Kidney (tissue), 14 donors: Measurements from ENCODE around the gene CCDC197. TPM values are rescaled to one million over a fixed set of nuclear protein-coding genes. Genes with fewer than 3 reads are reported as not detected.

Experiments
- DNase-seq, 5 donors: peaks; one replicate each; pipeline ENCODE4 v3.0.0-alpha.2; 2013 to 2020
- FAIRE-seq: peaks from 2 replicates; lab custom pipeline; 2012; peaks lifted over from hg19 to GRCh38; lab: Jason Lieb, UNC
- H3K27ac ChIP-seq, 2 donors: one replicate each; pipeline ENCODE4 v1.7.0; 2013; ENCODE audit warnings: low read depth in 2 of 2, low read length in 2 of 2, inconsistent platforms in 1 of 2
- H3K27me3 ChIP-seq: one replicate; pipeline ENCODE4 v1.7.1; 2013; ENCODE audit warnings: low read length, inconsistent platforms; ENCODE audit not compliant: control insufficient read depth, insufficient read depth
- H3K36me3 ChIP-seq, 3 donors: one replicate each; pipeline versions ENCODE4 v1.7.0 to v1.7.1; 2013; ENCODE audit warnings: low read length in 3 of 3, control low read depth in 1 of 3, inconsistent platforms in 1 of 3; ENCODE audit not compliant: insufficient read depth in 3 of 3, control insufficient read depth in 2 of 3
- H3K4me1 ChIP-seq, 3 donors: one replicate each; pipeline versions ENCODE4 v1.7.0 to v1.7.1; 2013; ENCODE audit warnings: low read length in 3 of 3, inconsistent platforms in 1 of 3, low read depth in 1 of 3; ENCODE audit not compliant: control insufficient read depth in 2 of 3, insufficient read depth in 2 of 3
- H3K4me3 ChIP-seq, 3 donors: one replicate each; pipeline versions ENCODE4 v1.7.0 to v1.8.1; 2013; ENCODE audit warnings: low read length in 3 of 3, control low read depth in 1 of 3, inconsistent platforms in 1 of 3
- H3K9ac ChIP-seq, 3 donors: one replicate each; pipeline versions ENCODE4 v1.7.0 to v1.7.1; 2013; ENCODE audit warnings: low read length in 3 of 3, control low read depth in 1 of 3, inconsistent platforms in 1 of 3
- H3K9me3 ChIP-seq, 3 donors: one replicate each; pipeline versions ENCODE4 v1.7.0 to v1.7.1; 2013; ENCODE audit warnings: low read length in 3 of 3, control low read depth in 1 of 3, inconsistent platforms in 1 of 3; ENCODE audit not compliant: control insufficient read depth in 2 of 3, insufficient read depth in 1 of 3
- intact Hi-C: fragments of 100-400 bp; cut with DNase I; formaldehyde crosslinking; loops from one replicate; pipeline ENCODE4 v1.11.1; 2022
- polyA plus RNA-seq: library from polyadenylated mRNA; stranded (reverse); fragments of 350-450 nt; fragmentation: Illumina TruSeq; extraction: RNeasy Lipid Tissue Mini Kit (QIAGEN cat#74804); gene quantifications from one replicate; pipeline ENCODE4 v1.2.3, GENCODE V29; 2014; ENCODE audit warnings: low read depth, low replicate concordance; ENCODE audit not compliant: insufficient read depth
- total RNA-seq: library from RNA; stranded (reverse); fragmentation: NEBNext Ultra II Directional; extraction: Animal tissue kit (Norgen Biotek cat#: 25700); gene quantifications from one replicate; pipeline ENCODE4 v1.2.1, GENCODE V29; 2021
- TF ChIP-seq, protein P1 (sequence below): IDR thresholded peaks from 3 replicates; pipeline ENCODE4 v1.5.1; 2012; ENCODE audit warnings: mild to moderate bottlenecking, moderate library complexity, borderline replicate concordance; ENCODE audit not compliant: insufficient read depth; ENCODE audit errors: extremely low read depth
- donor health status: control.
- donor health status: control.
- donor health status: control.
- donor health status: control.
- donor health status: control.
- donor health status: DM: yes; HTN: yes; CAD: no.
- donor health status: Normal renal cell carcinoma (clear cell type).

The CCDC197 gene
- total and polyA plus RNA-seq, 2 donors from 2014 or later = not detected

DNA sequence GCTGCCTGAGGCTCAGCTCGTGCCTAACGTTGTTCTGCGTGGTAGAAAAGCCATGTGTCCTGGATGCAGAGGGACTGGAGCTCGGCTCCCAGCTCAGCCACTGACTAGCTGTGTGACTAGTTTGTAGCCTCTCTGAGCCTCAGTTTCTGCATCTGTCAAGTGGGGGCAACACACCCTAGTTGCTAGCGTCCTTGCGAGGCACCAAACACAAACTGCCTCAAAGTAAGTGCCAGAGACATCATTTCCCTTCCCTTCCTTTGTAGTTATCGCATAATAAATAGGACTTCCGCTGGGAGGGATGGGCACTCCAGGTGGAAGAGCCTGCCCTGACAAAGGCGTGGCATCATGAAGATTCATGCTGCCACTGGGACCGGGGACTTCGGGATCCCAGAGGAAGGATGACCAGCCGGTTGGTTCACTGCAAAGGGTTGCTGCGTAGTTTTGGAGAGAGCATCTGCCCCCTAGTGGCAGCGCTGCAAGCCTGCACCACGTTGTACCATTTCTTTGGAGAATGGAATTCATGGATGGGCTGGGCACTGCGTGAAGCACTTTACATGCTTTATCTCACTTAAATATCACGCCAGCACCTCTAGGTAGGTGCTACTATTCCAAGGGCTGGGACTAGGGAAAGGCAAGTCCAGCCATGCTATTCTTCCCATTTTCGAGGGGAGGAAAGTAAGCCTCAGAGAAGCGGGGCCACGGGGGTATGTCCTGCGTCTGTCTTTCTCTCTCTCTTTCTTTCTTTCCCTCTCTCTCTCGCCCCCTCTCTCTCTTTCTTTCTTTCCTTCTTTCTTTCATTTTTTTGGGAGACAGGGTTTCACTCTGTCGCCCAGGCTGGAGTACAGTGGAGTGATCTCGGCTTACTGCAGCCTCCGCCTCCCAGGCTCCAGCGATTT, 4.6 kb downstream of the CCDC197 start:
- Histone ChIP-seq H3K27me3 (peaks cover 3% of the 10 kb centered on the region), H3K4me3 (no peak overlapping the region), H3K36me3 (no peaks in the 10 kb centered on the region), H3K27ac (no peak overlapping the region), H3K4me1 (peaks cover 0 to 4% (median 3%) of the 10 kb centered on the region in 3 donors), H3K9me3 (no peaks in the 10 kb centered on the region), H3K9ac (no peak overlapping the region)
- intact Hi-C loops = loop anchor here (5.0 kb wide), 1 partner anchor 64 kb away; no protein-coding TSS in a partner anchor
- DNase-seq = peak in 4 of 5 donors; percentile 67 to 82 (median 74)
- FAIRE-seq = no peak
- TF ChIP-seq, protein P1, sequence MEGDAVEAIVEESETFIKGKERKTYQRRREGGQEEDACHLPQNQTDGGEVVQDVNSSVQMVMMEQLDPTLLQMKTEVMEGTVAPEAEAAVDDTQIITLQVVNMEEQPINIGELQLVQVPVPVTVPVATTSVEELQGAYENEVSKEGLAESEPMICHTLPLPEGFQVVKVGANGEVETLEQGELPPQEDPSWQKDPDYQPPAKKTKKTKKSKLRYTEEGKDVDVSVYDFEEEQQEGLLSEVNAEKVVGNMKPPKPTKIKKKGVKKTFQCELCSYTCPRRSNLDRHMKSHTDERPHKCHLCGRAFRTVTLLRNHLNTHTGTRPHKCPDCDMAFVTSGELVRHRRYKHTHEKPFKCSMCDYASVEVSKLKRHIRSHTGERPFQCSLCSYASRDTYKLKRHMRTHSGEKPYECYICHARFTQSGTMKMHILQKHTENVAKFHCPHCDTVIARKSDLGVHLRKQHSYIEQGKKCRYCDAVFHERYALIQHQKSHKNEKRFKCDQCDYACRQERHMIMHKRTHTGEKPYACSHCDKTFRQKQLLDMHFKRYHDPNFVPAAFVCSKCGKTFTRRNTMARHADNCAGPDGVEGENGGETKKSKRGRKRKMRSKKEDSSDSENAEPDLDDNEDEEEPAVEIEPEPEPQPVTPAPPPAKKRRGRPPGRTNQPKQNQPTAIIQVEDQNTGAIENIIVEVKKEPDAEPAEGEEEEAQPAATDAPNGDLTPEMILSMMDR = peak; percentile 95

DNA sequence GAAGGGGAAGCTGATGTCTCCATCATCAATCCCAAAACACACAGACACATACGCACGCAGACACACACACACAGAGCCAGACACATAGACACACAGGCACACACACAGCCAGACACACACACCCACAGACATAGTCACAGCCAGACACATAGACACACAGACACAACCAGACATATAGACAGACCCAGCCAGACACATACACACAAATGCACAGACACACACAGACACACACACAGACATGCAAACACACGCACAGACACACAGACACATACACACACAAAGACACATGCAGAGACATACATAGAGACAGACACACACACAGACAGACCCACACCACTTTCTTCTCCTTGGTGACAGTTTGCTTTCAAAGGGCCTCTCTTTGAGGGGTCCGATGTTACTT, 6.3 kb downstream of the CCDC197 start:
- no peak overlapping the region for H3K4me3 ChIP-seq
- no peaks in the 10 kb centered on the region for H3K36me3 ChIP-seq
- H3K27me3 ChIP-seq = peaks cover 3% of the 10 kb centered on the region
- H3K4me1 ChIP-seq = peaks cover 0 to 4% (median 3%) of the 10 kb centered on the region in 3 donors
- intact Hi-C loops = loop anchor here (5.0 kb wide), 1 partner anchor 66 kb away; no protein-coding TSS in a partner anchor
- H3K9me3 ChIP-seq = no peaks in the 10 kb centered on the region
- FAIRE-seq (no peak), DNase-seq (no peak)
- TF ChIP-seq, protein P1 = no peak
- no peak overlapping the region for H3K27ac ChIP-seq
- no peak overlapping the region for H3K9ac ChIP-seq

DNA sequence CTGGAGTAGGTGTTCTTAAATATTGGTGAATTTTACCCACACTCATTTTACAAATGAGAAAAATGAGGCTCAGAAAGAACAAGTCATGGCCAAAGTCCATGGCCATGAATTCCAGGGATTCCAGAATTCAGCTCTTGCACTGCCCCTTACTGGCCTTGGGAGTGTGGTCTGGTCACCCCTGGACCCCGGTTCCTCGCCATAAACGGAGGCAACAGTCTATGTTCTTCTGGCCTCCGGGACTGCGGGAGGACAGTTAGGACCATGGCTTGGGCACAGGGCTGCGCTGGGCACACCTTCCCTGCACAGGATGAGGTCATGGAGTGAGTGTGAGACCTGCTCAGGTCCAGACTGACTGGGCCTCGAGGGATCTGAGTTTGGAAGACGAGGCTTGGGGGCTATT, 6.9 kb downstream of the CCDC197 start:
- Histone ChIP-seq H3K9ac (no peak overlapping the region), H3K27me3 (peaks cover 3% of the 10 kb centered on the region), H3K4me3 (no peak overlapping the region), H3K27ac (no peak overlapping the region), H3K36me3 (no peaks in the 10 kb centered on the region), H3K4me1 (peaks cover 0 to 4% (median 3%) of the 10 kb centered on the region in 3 donors), H3K9me3 (no peaks in the 10 kb centered on the region)
- TF ChIP-seq, protein P1 = no peak
- FAIRE-seq = no peak
- intact Hi-C loops = loop anchor here (5.0 kb wide), 1 partner anchor 67 kb away; no protein-coding TSS in a partner anchor
- DNase-seq = no peak
